Upper lobe of right lung (tissue), 1 donor: ENCODE results near the gene UBASH3B. TPM values are rescaled to one million over a fixed set of nuclear protein-coding genes. Genes with fewer than 3 reads are reported as not detected.
"Not testable (repeated sequence)": the region's sequence is repeated elsewhere in the genome, so short reads cannot be mapped to it uniquely, and the experiment has no call there.

ENCODE experiments used
- ATAC-seq: fragments of 200-7000 bp; cut with Tn5 transposase; one replicate; pipeline ENCODE4 v1.9.1; 2020; ENCODE audit warnings: mild to moderate bottlenecking, moderate library complexity
- DNase-seq: peaks from one replicate; pipeline ENCODE4 v3.0.0-alpha.2; 2020
- H3K27ac ChIP-seq: fragments of 200-600 bp; one replicate; pipeline ENCODE4 v1.8.0; 2022
- H3K27me3 ChIP-seq: fragments of 200-600 bp; one replicate; pipeline ENCODE4 v1.8.0; 2022; ENCODE audit warnings: mild to moderate bottlenecking
- H3K36me3 ChIP-seq: fragments of 200-600 bp; one replicate; pipeline ENCODE4 v1.8.0; 2022
- H3K4me1 ChIP-seq: fragments of 200-600 bp; one replicate; pipeline ENCODE4 v1.8.0; 2022
- H3K4me3 ChIP-seq: fragments of 200-600 bp; one replicate; pipeline ENCODE4 v1.8.0; 2022; ENCODE audit warnings: mild to moderate bottlenecking
- H3K9me3 ChIP-seq: fragments of 200-600 bp; one replicate; pipeline ENCODE4 v1.8.0; 2022
- CTCF ChIP-seq: fragments of 200-600 bp; IDR thresholded peaks from one replicate; pipeline ENCODE4 v1.8.0; 2022; ENCODE audit warnings: antibody characterized with exemption
- intact Hi-C: fragments of 100-400 bp; cut with DNase I; formaldehyde crosslinking; loops from one replicate; pipeline ENCODE4 v1.11.0; 2022
- total RNA-seq: library from RNA; stranded (reverse); fragmentation: NEBNext Ultra II Directional; extraction: Animal tissue kit (Norgen Biotek cat#: 25700); gene quantifications from one replicate; pipeline ENCODE4 v1.2.1, GENCODE V29; 2021
- donor health status: DM: no; HTN: yes; CAD: no; lungs with severe emphysema.

Gene UBASH3B
- total RNA-seq, 1 donor from 2014 or later: 42.2 TPM

- intact Hi-C loops: loop anchor here (10.0 kb wide), 2 partner anchors 58 to 228 kb away; no protein-coding TSS in a partner anchor
- Histone ChIP-seq H3K36me3 (no peaks in the 10 kb centered on the region), H3K9me3 (no peaks in the 10 kb centered on the region), H3K27ac (no peak overlapping the region), H3K27me3 (no peaks in the 10 kb centered on the region), H3K4me3 (no peak overlapping the region), H3K4me1 (no peaks in the 10 kb centered on the region)
- no peak for DNase-seq
- no peak for ATAC-seq
- no peak for TF ChIP-seq CTCF
Measured at GRCh38 chr11:122853261-122853660, 197.7 kb downstream of the UBASH3B start.

- Histone ChIP-seq H3K27me3 (no peaks in the 10 kb centered on the region), H3K4me3 (no peak overlapping the region), H3K4me1 (no peaks in the 10 kb centered on the region), H3K27ac (no peak overlapping the region), H3K36me3 (no peaks in the 10 kb centered on the region), H3K9me3 (no peaks in the 10 kb centered on the region)
- peak; percentile 80 for TF ChIP-seq CTCF
- DNase-seq (no peak), ATAC-seq (peak; percentile 57)
- intact Hi-C loops: loop anchor here (10.0 kb wide), 2 partner anchors 59 to 229 kb away; no protein-coding TSS in a partner anchor
Measured at GRCh38 chr11:122853971-122854446, 198.5 kb downstream of the UBASH3B start.

GRCh38 chr11:122861631-122862030 lies 206.1 kb downstream of the UBASH3B start:
- intact Hi-C loops: loop anchor here (10.0 kb wide), 1 partner anchor 163 kb away; no protein-coding TSS in a partner anchor

GRCh38 chr11:122862091-122862490 lies 206.6 kb downstream of the UBASH3B start:
- ATAC-seq: no peak
- Histone ChIP-seq H3K27me3 (peaks cover 9% of the 10 kb centered on the region), H3K27ac (no peak overlapping the region), H3K36me3 (no peaks in the 10 kb centered on the region), H3K4me1 (no peaks in the 10 kb centered on the region), H3K4me3 (no peak overlapping the region), H3K9me3 (no peaks in the 10 kb centered on the region)
- DNase-seq: no peak
- intact Hi-C loops: loop anchor here (10.0 kb wide), 1 partner anchor 163 kb away; no protein-coding TSS in a partner anchor
- TF ChIP-seq CTCF: no peak

More at GRCh38 chr11:122861631-122862030, 206.1 kb downstream of the UBASH3B start:
- no peak for DNase-seq
- TF ChIP-seq CTCF: no peak
- no peak overlapping the region for H3K27ac ChIP-seq
- peaks cover 9% of the 10 kb centered on the region for H3K27me3 ChIP-seq
- H3K36me3 ChIP-seq: no peaks in the 10 kb centered on the region
- no peak for ATAC-seq
- H3K4me1 ChIP-seq: no peaks in the 10 kb centered on the region
- no peaks in the 10 kb centered on the region for H3K9me3 ChIP-seq
- no peak overlapping the region for H3K4me3 ChIP-seq

- not testable (repeated sequence) for H3K4me1 ChIP-seq, H3K27me3 ChIP-seq, H3K4me3 ChIP-seq, ATAC-seq, H3K27ac ChIP-seq, H3K9me3 ChIP-seq, DNase-seq, H3K36me3 ChIP-seq
- intact Hi-C loops: loop anchor here (10.0 kb wide), 1 partner anchor 162 kb away; no protein-coding TSS in a partner anchor
Measured at GRCh38 chr11:122863154-122863553, 207.6 kb downstream of the UBASH3B start.

GRCh38 chr11:122863704-122864326 lies 208.3 kb downstream of the UBASH3B start:
- intact Hi-C loops: loop anchor here (10.0 kb wide), 1 partner anchor 161 kb away; no protein-coding TSS in a partner anchor

More at GRCh38 chr11:122863704-122864326, 208.3 kb downstream of the UBASH3B start:
- peak; percentile 79 for ATAC-seq
- H3K27me3 ChIP-seq: peaks cover 9% of the 10 kb centered on the region
- no peak for DNase-seq
- no peak overlapping the region for H3K27ac ChIP-seq
- TF ChIP-seq CTCF: peak; percentile 89
- no peaks in the 10 kb centered on the region for H3K36me3 ChIP-seq
- H3K4me1 ChIP-seq: no peaks in the 10 kb centered on the region
- peak overlapping the region; percentile 34 for H3K4me3 ChIP-seq
- H3K9me3 ChIP-seq: no peaks in the 10 kb centered on the region
